ENCODE data around the gene APBA3.

GRCh38 chr19:3768748-3769099, 7.2 kb upstream of the APBA3 start:
- TF ChIP-seq CTCF (conservative IDR thresholded peaks at IDR 0.05; ENCODE audit: low read depth, low read length) (no peak), EZH2 (IDR thresholded peaks at IDR 0.05; ENCODE audit: low read length, unreplicated experiment) (no peak)
